Lower lobe of right lung (tissue), 2 donors: Measurements from ENCODE around the gene PPIF. TPM values are rescaled to one million over a fixed set of nuclear protein-coding genes. Genes with fewer than 3 reads are reported as not detected.

Experiments used
- ATAC-seq, 2 donors: fragments of 200-7000 bp; cut with Tn5 transposase; one replicate each; pipeline ENCODE4 v1.9.1; 2020 to 2022; ENCODE audit warnings: mild to moderate bottlenecking in 2 of 2, moderate library complexity in 2 of 2
- DNase-seq: peaks from one replicate; pipeline ENCODE4 v3.0.0-alpha.2; 2020
- H3K27ac ChIP-seq: fragments of 200-600 bp; one replicate; pipeline ENCODE4 v1.8.0; 2022
- H3K27me3 ChIP-seq: fragments of 200-600 bp; one replicate; pipeline ENCODE4 v1.8.0; 2022; ENCODE audit warnings: low read depth
- H3K36me3 ChIP-seq: fragments of 200-600 bp; one replicate; pipeline ENCODE4 v1.8.0; 2022; ENCODE audit warnings: mild to moderate bottlenecking
- H3K4me1 ChIP-seq: fragments of 200-600 bp; one replicate; pipeline ENCODE4 v1.8.0; 2022
- H3K4me3 ChIP-seq: fragments of 200-600 bp; one replicate; pipeline ENCODE4 v1.8.0; 2022; ENCODE audit warnings: mild to moderate bottlenecking
- H3K9me3 ChIP-seq: fragments of 200-600 bp; one replicate; pipeline ENCODE4 v1.8.0; 2022
- CTCF ChIP-seq: fragments of 200-600 bp; IDR thresholded peaks from one replicate; pipeline ENCODE4 v1.8.0; 2022; ENCODE audit warnings: antibody characterized with exemption, mild to moderate bottlenecking
- intact Hi-C: fragments of 100-400 bp; cut with DNase I; formaldehyde crosslinking; loops from one replicate; pipeline ENCODE4 v1.11.0; 2022
- total RNA-seq: library from RNA; stranded (reverse); fragmentation: NEBNext Ultra II Directional; extraction: Animal tissue kit (Norgen Biotek cat#: 25700); gene quantifications from one replicate; pipeline ENCODE4 v1.2.1, GENCODE V29; 2021
- donor health status: DM: no; HTN: yes; CAD: no; lungs with severe emphysema.

Gene PPIF
- total RNA-seq, 1 donor from 2014 or later, result 28.5 TPM

GRCh38 chr10:79345241-79346011 lies 1.8 kb upstream of the PPIF start:
- Histone ChIP-seq H3K27me3 (no peaks in the 10 kb centered on the region), H3K27ac (no peak overlapping the region), H3K9me3 (no peaks in the 10 kb centered on the region), H3K36me3 (peaks cover 17% of the 10 kb centered on the region), H3K4me1 (peaks cover 30% of the 10 kb centered on the region), H3K4me3 (no peak overlapping the region)
- ATAC-seq, result no peak
- intact Hi-C loops, result no loop called here
- DNase-seq, result no peak
- no peak for TF ChIP-seq CTCF

- H3K9me3 ChIP-seq, result no peaks in the 10 kb centered on the region
- no peak for DNase-seq
Observed at GRCh38 chr10:79346012-79346340, 1.3 kb upstream of the PPIF start.

GRCh38 chr10:79346388-79347225 lies 662 bp upstream of the PPIF start:
- Histone ChIP-seq H3K4me1 (peaks cover 30% of the 10 kb centered on the region), H3K4me3 (peak overlapping the region; percentile 94), H3K27ac (no peak overlapping the region), H3K36me3 (peaks cover 28% of the 10 kb centered on the region), H3K9me3 (no peaks in the 10 kb centered on the region), H3K27me3 (no peaks in the 10 kb centered on the region)
- DNase-seq, result no peak
- intact Hi-C loops, result no loop called here
- TF ChIP-seq CTCF, result no peak
- ATAC-seq, result no peak

More at GRCh38 chr10:79346012-79346340, 1.3 kb upstream of the PPIF start:
- Histone ChIP-seq H3K27me3 (no peaks in the 10 kb centered on the region), H3K4me3 (no peak overlapping the region), H3K27ac (no peak overlapping the region), H3K4me1 (peaks cover 30% of the 10 kb centered on the region), H3K36me3 (peaks cover 22% of the 10 kb centered on the region)
- intact Hi-C loops, result no loop called here
- no peak for TF ChIP-seq CTCF
- ATAC-seq, result no peak

- Histone ChIP-seq H3K36me3 (peaks cover 43% of the 10 kb centered on the region), H3K4me3 (peak overlapping the region; percentile 94), H3K27ac (peak overlapping the region; percentile 90), H3K27me3 (no peaks in the 10 kb centered on the region), H3K9me3 (no peaks in the 10 kb centered on the region), H3K4me1 (peaks cover 30% of the 10 kb centered on the region)
- intact Hi-C loops, result no loop called here
- DNase-seq (peak; percentile 85), ATAC-seq (peak; percentile 78 to 84)
- no peak for TF ChIP-seq CTCF
Observed at GRCh38 chr10:79347894-79348639, 798 bp downstream of the PPIF start.

GRCh38 chr10:79348640-79348988 lies 1.3 kb downstream of the PPIF start:
- Histone ChIP-seq H3K27ac (peak overlapping the region; percentile 90), H3K4me3 (peak overlapping the region; percentile 94), H3K27me3 (no peaks in the 10 kb centered on the region), H3K4me1 (peaks cover 30% of the 10 kb centered on the region), H3K36me3 (peaks cover 49% of the 10 kb centered on the region), H3K9me3 (no peaks in the 10 kb centered on the region)
- no peak for DNase-seq
- ATAC-seq, result no peak
- TF ChIP-seq CTCF, result no peak
- intact Hi-C loops, result no loop called here
